GM12878 (cell line): Measurements from ENCODE around the gene RAP2B. TPM values are rescaled to one million over a fixed set of nuclear protein-coding genes. Genes with fewer than 3 reads are reported as not detected.
"Not testable (repeated sequence)": the region's sequence is repeated elsewhere in the genome, so short reads cannot be mapped to it uniquely, and the experiment has no call there.

ENCODE experiments used
- ATAC-seq: fragments of 200-7000 bp; cut with Tn5 transposase; 3 replicates; pipeline ENCODE4 v1.9.1; 2020; ENCODE audit warnings: mild to moderate bottlenecking, moderate library complexity
- BruUV-seq: library from RNA; stranded (reverse); fragments of 400-500 nt; replicated peaks from 2 replicates; lab custom pipeline; 2021; lab: Mats Ljungman, UMichigan
- CTCF ChIA-PET: fragments of 300-600 bp; sonication (Branson Sonifier 250); formaldehyde crosslinking; extraction: SDS; loops from one replicate; lab custom pipeline; 2021; ENCODE audit warnings: inconsistent platforms; lab: Yijun Ruan, JAX
- POLR2A ChIA-PET: fragments of 350-600 bp; formaldehyde crosslinking; extraction: SDS; loops from one replicate; lab custom pipeline; 2021; ENCODE audit warnings: inconsistent platforms; lab: Charles Lee
- RAD21 ChIA-PET: fragments of 300-600 bp; sonication (Branson Sonifier 250); formaldehyde crosslinking; loops from one replicate; lab custom pipeline; 2023; ENCODE audit warnings: antibody characterized with exemption; ENCODE audit not compliant: unreplicated experiment; lab: Charles Lee
- SMC1A ChIA-PET: fragments of 300-600 bp; sonication (Branson Sonifier 250); formaldehyde crosslinking; loops from one replicate; lab custom pipeline; 2023; ENCODE audit not compliant: unreplicated experiment, uncharacterized antibody; lab: Charles Lee
- DNase-seq: peaks from one replicate; pipeline ENCODE4 v3.0.0-alpha.2; 2011; ENCODE audit warnings: low read depth, low spot score
- FAIRE-seq: peaks from 3 replicates; lab custom pipeline; 2011; peaks lifted over from hg19 to GRCh38; lab: Jason Lieb, UNC
- H2AFZ ChIP-seq: 2 replicates; pipeline ENCODE4 v1.6.0; 2011; ENCODE audit warnings: low read depth, low read length, control low read depth; ENCODE audit not compliant: control insufficient read depth
- H3K27ac ChIP-seq: 2 replicates; pipeline ENCODE4 v1.5.1; 2011; ENCODE audit warnings: control low read depth; ENCODE audit not compliant: control insufficient read depth, insufficient read depth
- H3K27me3 ChIP-seq, 2 experiments: replicated peaks in 1 of 2; 2 replicates each; pipeline versions ENCODE4 v1.6.0 to v1.6.1; 2011; ENCODE audit warnings: low read length in 1 of 2; ENCODE audit not compliant: control insufficient read depth in 2 of 2, insufficient read depth in 2 of 2
- H3K36me3 ChIP-seq, 2 experiments: 2 replicates each; pipeline ENCODE4 v1.5.1; 2011; ENCODE audit warnings: low read length in 1 of 2; ENCODE audit not compliant: control insufficient read depth in 2 of 2, insufficient read depth in 2 of 2
- H3K4me1 ChIP-seq: 2 replicates; pipeline ENCODE4 v1.6.1; 2011; ENCODE audit warnings: mild to moderate bottlenecking, low read length, moderate library complexity, mixed read lengths; ENCODE audit not compliant: control insufficient read depth, insufficient read depth
- H3K4me2 ChIP-seq: 2 replicates; pipeline ENCODE4 v1.6.0; 2011; ENCODE audit warnings: control low read depth; ENCODE audit not compliant: control insufficient read depth, insufficient read depth
- H3K4me3 ChIP-seq: fragments of 200-600 bp; sonication (generic); 2 replicates; pipeline ENCODE4 v1.5.1; 2016
- H3K79me2 ChIP-seq: 2 replicates; pipeline ENCODE4 v1.6.0; 2011; ENCODE audit warnings: low read length; ENCODE audit not compliant: control insufficient read depth, insufficient read depth
- H3K9ac ChIP-seq: 2 replicates; pipeline ENCODE4 v1.8.0; 2011; ENCODE audit warnings: low read length, control low read depth, mixed read lengths; ENCODE audit not compliant: control insufficient read depth, insufficient read depth
- H3K9me3 ChIP-seq: replicated peaks from 3 replicates; pipeline ENCODE4 v1.5.1; 2011; ENCODE audit warnings: mild to moderate bottlenecking, low read length; ENCODE audit not compliant: control insufficient read depth, insufficient read depth
- H4K20me1 ChIP-seq: 2 replicates; pipeline ENCODE4 v1.6.0; 2011; ENCODE audit not compliant: control insufficient read depth, insufficient read depth
- FOS ChIP-seq: IDR thresholded peaks from 3 replicates; pipeline ENCODE4 v1.6.1; 2011; ENCODE audit warnings: borderline replicate concordance; ENCODE audit not compliant: insufficient read length; ENCODE audit errors: extremely low read depth
- IKZF1 ChIP-seq: fragments of 450-650 bp; conservative IDR thresholded peaks from 2 replicates; pipeline ENCODE4 v1.6.1; 2017; ENCODE audit warnings: antibody characterized with exemption, mild to moderate bottlenecking
- POLR2AphosphoS5 ChIP-seq: IDR thresholded peaks from 2 replicates; pipeline ENCODE4 v1.6.1; 2011; ENCODE audit warnings: mild to moderate bottlenecking, low read length, inconsistent platforms
- POU2F2 ChIP-seq: IDR thresholded peaks from 3 replicates; pipeline ENCODE4 v1.6.1; 2011; ENCODE audit warnings: low read depth, mild to moderate bottlenecking, low read length, borderline replicate concordance
- SUZ12 ChIP-seq: fragments of 200-600 bp; sonication (generic); IDR thresholded peaks from one replicate; pipeline ENCODE4 v1.6.1; 2018; ENCODE audit warnings: antibody characterized with exemption, mild to moderate bottlenecking; ENCODE audit not compliant: unreplicated experiment
- WRNIP1 ChIP-seq: IDR thresholded peaks from 2 replicates; pipeline ENCODE4 v1.6.1; 2011; ENCODE audit warnings: low read depth, low read length, improper control_type of control experiment, borderline replicate concordance
- ZNF207 ChIP-seq: fragments of 450-650 bp; IDR thresholded peaks from 2 replicates; pipeline ENCODE4 v1.6.1; 2014; ENCODE audit warnings: antibody characterized with exemption, mild to moderate bottlenecking, borderline replicate concordance
- WGBS: methylation state at CpG from one replicate; pipeline ENCODE4 v1.1.6; 2016; ENCODE audit warnings: low lambda C conversion rate; ENCODE audit not compliant: insufficient replicate concordance, insufficient coverage; ENCODE audit errors: missing lambda C conversion rate; 5-methylcytosine and 5-hydroxymethylcytosine counted together
- in situ Hi-C: fragments of 300-500 bp; cut with MboI; formaldehyde crosslinking; loops from 9 replicates; pipeline ENCODE4 v1.14.3; 2018; ENCODE audit warnings: mixed read lengths
- intact Hi-C: fragments of 100-400 bp; cut with micrococcal nuclease; formaldehyde crosslinking; loops from one replicate; pipeline ENCODE4 v1.14.2; 2022; ENCODE audit not compliant: unreplicated experiment
- polyA plus RNA-seq, 11 experiments: library from polyadenylated mRNA; depleted of rRNA in 4 of 11; unstranded in 6 of 11; stranded (reverse) in 5 of 11; fragments of >200 nt; fragmentation: Nextera tagmentation in 4 of 11; fragmentation: Illumina TruSeq in 1 of 11; extraction: Ambion mirVana in 4 of 11; extraction: Trizol in 1 of 11; gene quantifications; 1 replicate in 1 of 11; 2 replicates in 10 of 11; pipeline versions ENCODE4 v1.2.1 to v1.2.3, GENCODE V29; 2011 to 2016; ENCODE audit warnings: inconsistent platforms in 2 of 11, missing spikeins in 2 of 11, low read depth in 1 of 11
- total RNA-seq, 4 experiments: library from RNA; depleted of rRNA in 3 of 4; stranded (reverse); fragments of >200 nt in 3 of 4; fragmentation: Illumina TruSeq in 1 of 4; extraction: Trizol in 1 of 4; gene quantifications; 2 replicates each; pipeline versions ENCODE4 v1.2.1 to v1.2.3, GENCODE V29; 2013 to 2021
- TF ChIP-seq, protein P1 (sequence below): fragments of 450-650 bp; IDR thresholded peaks from 2 replicates; pipeline ENCODE4 v1.6.1; 2017; ENCODE audit warnings: mild to moderate bottlenecking, moderate library complexity
- TF ChIP-seq, protein P2 (sequence below): IDR thresholded peaks from 2 replicates; pipeline ENCODE4 v1.6.1; 2012; ENCODE audit warnings: low read depth, low read length, improper control_type of control experiment

The RAP2B gene
- total and polyA plus RNA-seq, 10 of the 15 experiments (the other 5 are each of a cell fraction or from before 2014, with no cell fraction given): 5.9 to 21.3 (median 12.0) TPM

DNA sequence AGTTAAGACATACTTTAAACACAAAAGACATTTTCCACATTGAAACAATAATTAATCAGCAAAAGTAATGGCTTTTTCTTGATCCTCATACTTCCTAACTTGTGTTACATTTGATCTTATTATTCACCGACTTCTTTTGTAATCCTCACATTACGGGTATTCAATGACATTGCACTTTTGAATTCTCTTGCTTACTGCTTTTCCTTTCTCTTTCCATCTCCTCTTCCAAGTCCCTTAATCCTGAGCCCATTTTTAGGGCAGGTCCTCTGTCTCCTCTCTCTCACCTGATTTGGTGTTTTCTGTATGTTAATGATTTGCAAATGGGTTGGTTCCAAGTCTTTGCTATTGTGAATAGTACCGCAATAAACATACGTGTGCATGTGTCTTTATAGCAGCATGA lies 48.5 kb upstream of the RAP2B start (continued):
- TF ChIP-seq SUZ12: no peak
- TF ChIP-seq, protein P1, sequence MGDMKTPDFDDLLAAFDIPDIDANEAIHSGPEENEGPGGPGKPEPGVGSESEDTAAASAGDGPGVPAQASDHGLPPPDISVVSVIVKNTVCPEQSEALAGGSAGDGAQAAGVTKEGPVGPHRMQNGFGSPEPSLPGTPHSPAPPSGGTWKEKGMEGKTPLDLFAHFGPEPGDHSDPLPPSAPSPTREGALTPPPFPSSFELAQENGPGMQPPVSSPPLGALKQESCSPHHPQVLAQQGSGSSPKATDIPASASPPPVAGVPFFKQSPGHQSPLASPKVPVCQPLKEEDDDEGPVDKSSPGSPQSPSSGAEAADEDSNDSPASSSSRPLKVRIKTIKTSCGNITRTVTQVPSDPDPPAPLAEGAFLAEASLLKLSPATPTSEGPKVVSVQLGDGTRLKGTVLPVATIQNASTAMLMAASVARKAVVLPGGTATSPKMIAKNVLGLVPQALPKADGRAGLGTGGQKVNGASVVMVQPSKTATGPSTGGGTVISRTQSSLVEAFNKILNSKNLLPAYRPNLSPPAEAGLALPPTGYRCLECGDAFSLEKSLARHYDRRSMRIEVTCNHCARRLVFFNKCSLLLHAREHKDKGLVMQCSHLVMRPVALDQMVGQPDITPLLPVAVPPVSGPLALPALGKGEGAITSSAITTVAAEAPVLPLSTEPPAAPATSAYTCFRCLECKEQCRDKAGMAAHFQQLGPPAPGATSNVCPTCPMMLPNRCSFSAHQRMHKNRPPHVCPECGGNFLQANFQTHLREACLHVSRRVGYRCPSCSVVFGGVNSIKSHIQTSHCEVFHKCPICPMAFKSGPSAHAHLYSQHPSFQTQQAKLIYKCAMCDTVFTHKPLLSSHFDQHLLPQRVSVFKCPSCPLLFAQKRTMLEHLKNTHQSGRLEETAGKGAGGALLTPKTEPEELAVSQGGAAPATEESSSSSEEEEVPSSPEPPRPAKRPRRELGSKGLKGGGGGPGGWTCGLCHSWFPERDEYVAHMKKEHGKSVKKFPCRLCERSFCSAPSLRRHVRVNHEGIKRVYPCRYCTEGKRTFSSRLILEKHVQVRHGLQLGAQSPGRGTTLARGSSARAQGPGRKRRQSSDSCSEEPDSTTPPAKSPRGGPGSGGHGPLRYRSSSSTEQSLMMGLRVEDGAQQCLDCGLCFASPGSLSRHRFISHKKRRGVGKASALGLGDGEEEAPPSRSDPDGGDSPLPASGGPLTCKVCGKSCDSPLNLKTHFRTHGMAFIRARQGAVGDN: no peak
- no peak for TF ChIP-seq WRNIP1
- TF ChIP-seq, protein P2, sequence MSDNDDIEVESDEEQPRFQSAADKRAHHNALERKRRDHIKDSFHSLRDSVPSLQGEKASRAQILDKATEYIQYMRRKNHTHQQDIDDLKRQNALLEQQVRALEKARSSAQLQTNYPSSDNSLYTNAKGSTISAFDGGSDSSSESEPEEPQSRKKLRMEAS: no peak
- TF ChIP-seq POU2F2: no peak
- TF ChIP-seq IKZF1: no peak
- no peak for TF ChIP-seq ZNF207
- no peak for TF ChIP-seq FOS
- TF ChIP-seq POLR2AphosphoS5: no peak

DNA sequence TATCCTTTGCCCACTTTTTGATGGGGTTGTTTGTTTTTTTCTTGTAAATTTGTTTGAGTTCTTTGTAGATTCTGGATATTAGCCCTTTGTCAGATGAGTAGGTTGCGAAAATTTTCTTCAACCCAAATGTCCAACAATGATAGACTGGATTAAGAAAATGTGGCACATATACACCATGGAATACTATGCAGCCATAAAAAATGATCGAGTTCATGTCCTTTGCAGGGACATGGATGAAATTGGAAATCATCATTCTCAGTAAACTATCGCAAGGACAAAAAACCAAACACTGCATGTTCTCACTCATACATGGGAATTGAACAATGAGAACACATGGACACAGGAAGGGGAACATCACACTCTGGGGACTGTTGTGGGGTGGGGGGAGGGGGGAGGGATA lies 47.8 kb upstream of the RAP2B start:
- BruUV-seq, POLR2A ChIA-PET, H3K79me2 ChIP-seq, H2AFZ ChIP-seq, CTCF ChIA-PET, H3K4me3 ChIP-seq, FAIRE-seq, in situ Hi-C loops, H3K4me2 ChIP-seq, H4K20me1 ChIP-seq, intact Hi-C loops, H3K9ac ChIP-seq, H3K27ac ChIP-seq, H3K36me3 ChIP-seq, H3K27me3 ChIP-seq, H3K9me3 ChIP-seq, ATAC-seq, RAD21 ChIA-PET, H3K4me1 ChIP-seq, DNase-seq: not testable (repeated sequence)
- 36% methylated on average over 3 of the region's 3 CpGs for WGBS
- SMC1A ChIA-PET: interaction anchor here (1.2 kb wide), 1 partner anchor 16 kb away, joined by 3 read pairs; no protein-coding TSS in a partner anchor
